ENCODE measurements around the gene OTUB2.

DNA sequence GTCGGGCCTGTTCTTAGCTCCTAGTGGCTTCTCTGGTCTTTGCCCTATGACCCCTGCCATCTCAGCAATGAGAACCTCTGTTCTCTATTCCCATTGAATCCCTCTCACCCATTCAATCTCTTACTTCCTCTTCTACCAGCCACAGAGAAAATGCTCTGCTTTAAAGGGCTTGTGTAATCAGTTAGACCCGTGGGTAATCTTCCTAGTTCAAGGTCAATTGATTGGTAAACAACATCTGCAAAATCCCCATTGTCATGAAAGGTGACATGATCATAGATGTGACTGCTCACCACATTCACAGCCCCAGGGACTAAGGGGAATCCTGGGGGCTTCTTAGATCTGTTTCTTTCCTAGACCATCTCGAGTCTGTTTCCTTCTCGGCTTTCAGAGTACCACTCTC, 36.2 kb upstream of the OTUB2 start:
- TF ChIP-seq, protein P1, sequence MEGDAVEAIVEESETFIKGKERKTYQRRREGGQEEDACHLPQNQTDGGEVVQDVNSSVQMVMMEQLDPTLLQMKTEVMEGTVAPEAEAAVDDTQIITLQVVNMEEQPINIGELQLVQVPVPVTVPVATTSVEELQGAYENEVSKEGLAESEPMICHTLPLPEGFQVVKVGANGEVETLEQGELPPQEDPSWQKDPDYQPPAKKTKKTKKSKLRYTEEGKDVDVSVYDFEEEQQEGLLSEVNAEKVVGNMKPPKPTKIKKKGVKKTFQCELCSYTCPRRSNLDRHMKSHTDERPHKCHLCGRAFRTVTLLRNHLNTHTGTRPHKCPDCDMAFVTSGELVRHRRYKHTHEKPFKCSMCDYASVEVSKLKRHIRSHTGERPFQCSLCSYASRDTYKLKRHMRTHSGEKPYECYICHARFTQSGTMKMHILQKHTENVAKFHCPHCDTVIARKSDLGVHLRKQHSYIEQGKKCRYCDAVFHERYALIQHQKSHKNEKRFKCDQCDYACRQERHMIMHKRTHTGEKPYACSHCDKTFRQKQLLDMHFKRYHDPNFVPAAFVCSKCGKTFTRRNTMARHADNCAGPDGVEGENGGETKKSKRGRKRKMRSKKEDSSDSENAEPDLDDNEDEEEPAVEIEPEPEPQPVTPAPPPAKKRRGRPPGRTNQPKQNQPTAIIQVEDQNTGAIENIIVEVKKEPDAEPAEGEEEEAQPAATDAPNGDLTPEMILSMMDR (IDR thresholded peaks at IDR 0.05), result no peak
- TF ChIP-seq POLR2AphosphoS5 (IDR thresholded peaks at IDR 0.05), result no peak
